WTC11 (cell line): ENCODE results near the gene ZNF598.
"Not testable (repeated sequence)": the region's sequence is repeated elsewhere in the genome, so short reads cannot be mapped to it uniquely, and the experiment has no call there.

Source experiments
- CREB1 ChIP-seq: sonication (generic); formaldehyde crosslinking; IDR thresholded peaks from 2 replicates; pipeline ENCODE4 v1.8.0; 2023; ENCODE audit warnings: mild to moderate bottlenecking, missing genetic modification reagents
- CTCF ChIP-seq: fragments of 200-600 bp; IDR thresholded peaks from 2 replicates; pipeline ENCODE4 v1.8.0; 2022; ENCODE audit warnings: antibody characterized with exemption
- ETV6 ChIP-seq: sonication (generic); formaldehyde crosslinking; IDR thresholded peaks from 2 replicates; pipeline ENCODE4 v1.8.1; 2022; ENCODE audit warnings: mild to moderate bottlenecking, missing genetic modification reagents
- NFYB ChIP-seq: sonication (generic); formaldehyde crosslinking; conservative IDR thresholded peaks from 2 replicates; pipeline ENCODE4 v1.8.0; 2022; ENCODE audit warnings: low read depth, missing genetic modification reagents
- NR2C2 ChIP-seq: sonication (generic); formaldehyde crosslinking; IDR thresholded peaks from 2 replicates; pipeline ENCODE4 v1.8.0; 2022; ENCODE audit warnings: mild to moderate bottlenecking, missing genetic modification reagents
- SMAD4 ChIP-seq: sonication (generic); formaldehyde crosslinking; IDR thresholded peaks from 2 replicates; pipeline ENCODE4 v1.8.0; 2022; ENCODE audit warnings: mild to moderate bottlenecking, missing genetic modification reagents
- SP1 ChIP-seq: sonication (generic); formaldehyde crosslinking; conservative IDR thresholded peaks from 2 replicates; pipeline ENCODE4 v1.8.1; 2022; ENCODE audit warnings: missing genetic modification reagents
- TEAD4 ChIP-seq: sonication (generic); formaldehyde crosslinking; IDR thresholded peaks from 2 replicates; pipeline ENCODE4 v1.8.0; 2022; ENCODE audit warnings: mild to moderate bottlenecking, missing genetic modification reagents
- ZBTB21 ChIP-seq: sonication (generic); formaldehyde crosslinking; IDR thresholded peaks from 2 replicates; pipeline ENCODE4 v1.8.1; 2023; ENCODE audit warnings: mild to moderate bottlenecking, missing genetic modification reagents, borderline replicate concordance
- ZNF281 ChIP-seq: sonication (generic); formaldehyde crosslinking; IDR thresholded peaks from 2 replicates; pipeline ENCODE4 v1.8.0; 2023; ENCODE audit warnings: mild to moderate bottlenecking, missing genetic modification reagents
- TF ChIP-seq, protein P1 (sequence below): sonication (generic); formaldehyde crosslinking; IDR thresholded peaks from 2 replicates; pipeline ENCODE4 v1.8.1; 2023; ENCODE audit warnings: mild to moderate bottlenecking, missing genetic modification reagents
- TF ChIP-seq, protein P2 (sequence below): sonication (generic); formaldehyde crosslinking; IDR thresholded peaks from 2 replicates; pipeline ENCODE4 v1.8.0; 2022; ENCODE audit warnings: missing genetic modification reagents
- TF ChIP-seq, protein P3 (sequence below): sonication (generic); formaldehyde crosslinking; IDR thresholded peaks from 2 replicates; pipeline ENCODE4 v1.8.1; 2023; ENCODE audit warnings: mild to moderate bottlenecking, missing genetic modification reagents
- TF ChIP-seq, protein P4 (sequence below): sonication (generic); formaldehyde crosslinking; IDR thresholded peaks from 2 replicates; pipeline ENCODE4 v1.8.1; 2022; ENCODE audit warnings: mild to moderate bottlenecking, moderate library complexity, missing genetic modification reagents

- TF ChIP-seq SMAD4 (CRISPR knock-in tag); NR2C2 (CRISPR knock-in tag); CTCF; CREB1 (CRISPR knock-in tag); TEAD4 (CRISPR knock-in tag); SP1; NFYB (CRISPR knock-in tag); ZBTB21 (CRISPR knock-in tag); ZNF281 (CRISPR knock-in tag); ETV6 (CRISPR knock-in tag): not testable (repeated sequence)
- TF ChIP-seq, protein P1, sequence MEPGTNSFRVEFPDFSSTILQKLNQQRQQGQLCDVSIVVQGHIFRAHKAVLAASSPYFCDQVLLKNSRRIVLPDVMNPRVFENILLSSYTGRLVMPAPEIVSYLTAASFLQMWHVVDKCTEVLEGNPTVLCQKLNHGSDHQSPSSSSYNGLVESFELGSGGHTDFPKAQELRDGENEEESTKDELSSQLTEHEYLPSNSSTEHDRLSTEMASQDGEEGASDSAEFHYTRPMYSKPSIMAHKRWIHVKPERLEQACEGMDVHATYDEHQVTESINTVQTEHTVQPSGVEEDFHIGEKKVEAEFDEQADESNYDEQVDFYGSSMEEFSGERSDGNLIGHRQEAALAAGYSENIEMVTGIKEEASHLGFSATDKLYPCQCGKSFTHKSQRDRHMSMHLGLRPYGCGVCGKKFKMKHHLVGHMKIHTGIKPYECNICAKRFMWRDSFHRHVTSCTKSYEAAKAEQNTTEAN (CRISPR knock-in tag) = not testable (repeated sequence)
- TF ChIP-seq, protein P2, sequence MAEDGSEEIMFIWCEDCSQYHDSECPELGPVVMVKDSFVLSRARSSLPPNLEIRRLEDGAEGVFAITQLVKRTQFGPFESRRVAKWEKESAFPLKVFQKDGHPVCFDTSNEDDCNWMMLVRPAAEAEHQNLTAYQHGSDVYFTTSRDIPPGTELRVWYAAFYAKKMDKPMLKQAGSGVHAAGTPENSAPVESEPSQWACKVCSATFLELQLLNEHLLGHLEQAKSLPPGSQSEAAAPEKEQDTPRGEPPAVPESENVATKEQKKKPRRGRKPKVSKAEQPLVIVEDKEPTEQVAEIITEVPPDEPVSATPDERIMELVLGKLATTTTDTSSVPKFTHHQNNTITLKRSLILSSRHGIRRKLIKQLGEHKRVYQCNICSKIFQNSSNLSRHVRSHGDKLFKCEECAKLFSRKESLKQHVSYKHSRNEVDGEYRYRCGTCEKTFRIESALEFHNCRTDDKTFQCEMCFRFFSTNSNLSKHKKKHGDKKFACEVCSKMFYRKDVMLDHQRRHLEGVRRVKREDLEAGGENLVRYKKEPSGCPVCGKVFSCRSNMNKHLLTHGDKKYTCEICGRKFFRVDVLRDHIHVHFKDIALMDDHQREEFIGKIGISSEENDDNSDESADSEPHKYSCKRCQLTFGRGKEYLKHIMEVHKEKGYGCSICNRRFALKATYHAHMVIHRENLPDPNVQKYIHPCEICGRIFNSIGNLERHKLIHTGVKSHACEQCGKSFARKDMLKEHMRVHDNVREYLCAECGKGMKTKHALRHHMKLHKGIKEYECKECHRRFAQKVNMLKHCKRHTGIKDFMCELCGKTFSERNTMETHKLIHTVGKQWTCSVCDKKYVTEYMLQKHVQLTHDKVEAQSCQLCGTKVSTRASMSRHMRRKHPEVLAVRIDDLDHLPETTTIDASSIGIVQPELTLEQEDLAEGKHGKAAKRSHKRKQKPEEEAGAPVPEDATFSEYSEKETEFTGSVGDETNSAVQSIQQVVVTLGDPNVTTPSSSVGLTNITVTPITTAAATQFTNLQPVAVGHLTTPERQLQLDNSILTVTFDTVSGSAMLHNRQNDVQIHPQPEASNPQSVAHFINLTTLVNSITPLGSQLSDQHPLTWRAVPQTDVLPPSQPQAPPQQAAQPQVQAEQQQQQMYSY = not testable (repeated sequence)
- TF ChIP-seq, protein P3, sequence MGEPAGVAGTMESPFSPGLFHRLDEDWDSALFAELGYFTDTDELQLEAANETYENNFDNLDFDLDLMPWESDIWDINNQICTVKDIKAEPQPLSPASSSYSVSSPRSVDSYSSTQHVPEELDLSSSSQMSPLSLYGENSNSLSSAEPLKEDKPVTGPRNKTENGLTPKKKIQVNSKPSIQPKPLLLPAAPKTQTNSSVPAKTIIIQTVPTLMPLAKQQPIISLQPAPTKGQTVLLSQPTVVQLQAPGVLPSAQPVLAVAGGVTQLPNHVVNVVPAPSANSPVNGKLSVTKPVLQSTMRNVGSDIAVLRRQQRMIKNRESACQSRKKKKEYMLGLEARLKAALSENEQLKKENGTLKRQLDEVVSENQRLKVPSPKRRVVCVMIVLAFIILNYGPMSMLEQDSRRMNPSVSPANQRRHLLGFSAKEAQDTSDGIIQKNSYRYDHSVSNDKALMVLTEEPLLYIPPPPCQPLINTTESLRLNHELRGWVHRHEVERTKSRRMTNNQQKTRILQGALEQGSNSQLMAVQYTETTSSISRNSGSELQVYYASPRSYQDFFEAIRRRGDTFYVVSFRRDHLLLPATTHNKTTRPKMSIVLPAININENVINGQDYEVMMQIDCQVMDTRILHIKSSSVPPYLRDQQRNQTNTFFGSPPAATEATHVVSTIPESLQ (CRISPR knock-in tag) = not testable (repeated sequence)
- TF ChIP-seq, protein P4, sequence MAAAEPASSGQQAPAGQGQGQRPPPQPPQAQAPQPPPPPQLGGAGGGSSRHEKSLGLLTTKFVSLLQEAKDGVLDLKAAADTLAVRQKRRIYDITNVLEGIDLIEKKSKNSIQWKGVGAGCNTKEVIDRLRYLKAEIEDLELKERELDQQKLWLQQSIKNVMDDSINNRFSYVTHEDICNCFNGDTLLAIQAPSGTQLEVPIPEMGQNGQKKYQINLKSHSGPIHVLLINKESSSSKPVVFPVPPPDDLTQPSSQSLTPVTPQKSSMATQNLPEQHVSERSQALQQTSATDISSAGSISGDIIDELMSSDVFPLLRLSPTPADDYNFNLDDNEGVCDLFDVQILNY (CRISPR knock-in tag) = not testable (repeated sequence)
These were observed 2.1 kb upstream of the ZNF598 start for GRCh38 chr16:2011726-2012125.
